HG03064 (cell line): Measurements from ENCODE around the gene FPR3.
"Not testable (repeated sequence)": the region's sequence is repeated elsewhere in the genome, so short reads cannot be mapped to it uniquely, and the experiment has no call there.

Experiments used
- ATAC-seq: cut with Tn5 transposase; IDR thresholded peaks from one replicate; pipeline ENCODE4 v1.9.1; 2021; ENCODE audit warnings: low read depth; ENCODE audit not compliant: unreplicated experiment

The FPR3 gene

GRCh38 chr19:51783372-51783771 lies 11.6 kb upstream of the FPR3 start:
- ATAC-seq, result no peak

- ATAC-seq, result no peak
Observed at GRCh38 chr19:51784109-51784785, 10.7 kb upstream of the FPR3 start.

- ATAC-seq, result no peak
Observed at GRCh38 chr19:51784922-51785690, 9.9 kb upstream of the FPR3 start.

- no peak for ATAC-seq
Observed at GRCh38 chr19:51786646-51787494, 8.1 kb upstream of the FPR3 start.

- ATAC-seq, result no peak
Observed at GRCh38 chr19:51788029-51788428, 6.9 kb upstream of the FPR3 start.

GRCh38 chr19:51789061-51789795 lies 5.7 kb upstream of the FPR3 start:
- no peak for ATAC-seq

GRCh38 chr19:51792932-51793331 lies 2.0 kb upstream of the FPR3 start:
- ATAC-seq, result no peak

- ATAC-seq, result no peak
Observed at GRCh38 chr19:51793994-51794393, 963 bp upstream of the FPR3 start.

- no peak for ATAC-seq
Observed at GRCh38 chr19:51796195-51796679, 1.3 kb downstream of the FPR3 start.

- no peak for ATAC-seq
Observed at GRCh38 chr19:51797480-51797879, 2.5 kb downstream of the FPR3 start.

- ATAC-seq, result no peak
Observed at GRCh38 chr19:51798062-51798461, 3.1 kb downstream of the FPR3 start.

GRCh38 chr19:51799034-51799773 lies 4.2 kb downstream of the FPR3 start:
- no peak for ATAC-seq

- ATAC-seq, result no peak
Observed at GRCh38 chr19:51799774-51800472, 5.0 kb downstream of the FPR3 start.

- ATAC-seq, result no peak
Observed at GRCh38 chr19:51800473-51801244, 5.7 kb downstream of the FPR3 start.

- no peak for ATAC-seq
Observed at GRCh38 chr19:51802775-51803174, 7.8 kb downstream of the FPR3 start.

- no peak for ATAC-seq
Observed at GRCh38 chr19:51803519-51803918, 8.6 kb downstream of the FPR3 start.

GRCh38 chr19:51803967-51804366 lies 9.0 kb downstream of the FPR3 start:
- no peak for ATAC-seq

- not testable (repeated sequence) for ATAC-seq
Observed at GRCh38 chr19:51804789-51805188, 9.8 kb downstream of the FPR3 start.
